Astrocyte (in vitro differentiated cells and primary cell): ENCODE results near the gene FGD5. TPM values are rescaled to one million over a fixed set of nuclear protein-coding genes. Genes with fewer than 3 reads are reported as not detected.

Experiments used
- DNase-seq: peaks from one replicate; pipeline ENCODE4 v3.0.0-alpha.2; 2010; ENCODE audit warnings: low read depth
- FAIRE-seq: peaks from 2 replicates; lab custom pipeline; 2011; peaks lifted over from hg19 to GRCh38; lab: Jason Lieb, UNC
- H2AFZ ChIP-seq: 2 replicates; pipeline ENCODE4 v1.6.0; 2012; ENCODE audit warnings: low read depth, low read length, inconsistent platforms
- H3K27ac ChIP-seq: 2 replicates; pipeline ENCODE4 v1.5.1; 2011; ENCODE audit warnings: low read depth, low read length, inconsistent platforms
- H3K27me3 ChIP-seq: 2 replicates; pipeline ENCODE4 v1.6.0; 2011; ENCODE audit warnings: low read length, inconsistent platforms; ENCODE audit not compliant: insufficient read depth
- H3K36me3 ChIP-seq: 2 replicates; pipeline ENCODE4 v1.5.1; 2011; ENCODE audit warnings: low read length, inconsistent platforms; ENCODE audit not compliant: insufficient read depth
- H3K4me1 ChIP-seq: 2 replicates; pipeline ENCODE4 v1.5.1; 2011; ENCODE audit warnings: low read length, inconsistent platforms; ENCODE audit not compliant: insufficient read depth
- H3K4me2 ChIP-seq: 2 replicates; pipeline ENCODE4 v1.6.0; 2012; ENCODE audit warnings: low read length, inconsistent platforms
- H3K4me3 ChIP-seq: 2 replicates; pipeline ENCODE4 v1.5.1; 2011; ENCODE audit warnings: low read depth, mild to moderate bottlenecking, low read length, inconsistent platforms; ENCODE audit not compliant: insufficient read depth
- H3K79me2 ChIP-seq: 2 replicates; pipeline ENCODE4 v1.6.0; 2012; ENCODE audit warnings: mild to moderate bottlenecking, low read length, inconsistent platforms; ENCODE audit not compliant: insufficient read depth
- H3K9ac ChIP-seq: 2 replicates; pipeline ENCODE4 v1.6.0; 2012; ENCODE audit warnings: mild to moderate bottlenecking, low read length, inconsistent platforms
- H3K9me3 ChIP-seq: 2 replicates; pipeline ENCODE4 v1.5.1; 2012; ENCODE audit warnings: low read depth, mild to moderate bottlenecking, low read length, inconsistent platforms; ENCODE audit not compliant: insufficient read depth
- H4K20me1 ChIP-seq: 2 replicates; pipeline ENCODE4 v1.6.0; 2012; ENCODE audit warnings: low read length, inconsistent platforms; ENCODE audit not compliant: insufficient read depth
- H3K27ac Mint-ChIP-seq: one replicate; pipeline ENCODE4 v1.8.0; 2021; ENCODE audit warnings: mild to moderate bottlenecking, mixed read lengths; ENCODE audit not compliant: unreplicated experiment
- H3K27me3 Mint-ChIP-seq: one replicate; pipeline ENCODE4 v1.8.0; 2021; ENCODE audit warnings: low read depth, mixed read lengths; ENCODE audit not compliant: unreplicated experiment
- H3K36me3 Mint-ChIP-seq: one replicate; pipeline ENCODE4 v1.8.0; 2021; ENCODE audit warnings: low read depth, mixed read lengths; ENCODE audit not compliant: unreplicated experiment
- H3K4me1 Mint-ChIP-seq: one replicate; pipeline ENCODE4 v1.8.0; 2021; ENCODE audit warnings: low read depth, mixed read lengths; ENCODE audit not compliant: unreplicated experiment
- H3K4me3 Mint-ChIP-seq: one replicate; pipeline ENCODE4 v1.8.0; 2021; ENCODE audit warnings: mild to moderate bottlenecking, moderate library complexity, mixed read lengths; ENCODE audit not compliant: unreplicated experiment
- H3K9me3 Mint-ChIP-seq: one replicate; pipeline ENCODE4 v1.8.0; 2021; ENCODE audit warnings: mild to moderate bottlenecking, mixed read lengths; ENCODE audit not compliant: unreplicated experiment
- EZH2 ChIP-seq: IDR thresholded peaks from 2 replicates; pipeline ENCODE4 v1.6.1; 2012; ENCODE audit warnings: mild to moderate bottlenecking, low read length, inconsistent platforms; ENCODE audit not compliant: insufficient read depth
- total RNA-seq: library from RNA; stranded (reverse); gene quantifications from 2 replicates; pipeline ENCODE4 v1.2.1, GENCODE V29; 2021
- TF ChIP-seq, protein P1 (sequence below): IDR thresholded peaks from 2 replicates; pipeline ENCODE4 v1.5.1; 2011; ENCODE audit warnings: low read depth, mild to moderate bottlenecking, inconsistent platforms, low read length, moderate library complexity; ENCODE audit not compliant: insufficient read depth

The FGD5 gene
- total RNA-seq, 1 donor from 2014 or later: 2.0 TPM

DNA sequence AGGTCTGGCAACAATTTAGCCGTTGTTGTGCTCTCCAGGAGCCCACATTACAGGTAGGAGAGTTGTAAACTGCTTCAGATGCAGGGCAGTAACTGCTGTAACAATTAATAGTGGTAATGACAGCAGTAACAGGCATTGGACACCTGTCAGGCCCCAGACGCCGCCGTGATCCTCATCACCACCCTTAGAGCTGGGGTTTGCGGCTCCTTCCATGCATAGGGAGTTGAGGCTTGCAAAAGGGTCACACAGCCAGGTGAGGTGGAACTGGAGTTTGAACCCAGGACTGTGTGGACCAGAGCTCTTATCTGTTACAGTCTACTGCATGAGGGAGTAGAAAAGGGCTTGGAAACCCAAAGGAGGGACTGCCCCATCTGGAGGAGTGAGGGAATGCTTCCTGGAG, 101.8 kb downstream of the FGD5 start:
- no peak for FAIRE-seq
- H3K9me3 Mint-ChIP-seq: peaks cover 5% of the 10 kb centered on the region
- TF ChIP-seq, protein P1, sequence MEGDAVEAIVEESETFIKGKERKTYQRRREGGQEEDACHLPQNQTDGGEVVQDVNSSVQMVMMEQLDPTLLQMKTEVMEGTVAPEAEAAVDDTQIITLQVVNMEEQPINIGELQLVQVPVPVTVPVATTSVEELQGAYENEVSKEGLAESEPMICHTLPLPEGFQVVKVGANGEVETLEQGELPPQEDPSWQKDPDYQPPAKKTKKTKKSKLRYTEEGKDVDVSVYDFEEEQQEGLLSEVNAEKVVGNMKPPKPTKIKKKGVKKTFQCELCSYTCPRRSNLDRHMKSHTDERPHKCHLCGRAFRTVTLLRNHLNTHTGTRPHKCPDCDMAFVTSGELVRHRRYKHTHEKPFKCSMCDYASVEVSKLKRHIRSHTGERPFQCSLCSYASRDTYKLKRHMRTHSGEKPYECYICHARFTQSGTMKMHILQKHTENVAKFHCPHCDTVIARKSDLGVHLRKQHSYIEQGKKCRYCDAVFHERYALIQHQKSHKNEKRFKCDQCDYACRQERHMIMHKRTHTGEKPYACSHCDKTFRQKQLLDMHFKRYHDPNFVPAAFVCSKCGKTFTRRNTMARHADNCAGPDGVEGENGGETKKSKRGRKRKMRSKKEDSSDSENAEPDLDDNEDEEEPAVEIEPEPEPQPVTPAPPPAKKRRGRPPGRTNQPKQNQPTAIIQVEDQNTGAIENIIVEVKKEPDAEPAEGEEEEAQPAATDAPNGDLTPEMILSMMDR: no peak
- no peak for TF ChIP-seq EZH2

DNA sequence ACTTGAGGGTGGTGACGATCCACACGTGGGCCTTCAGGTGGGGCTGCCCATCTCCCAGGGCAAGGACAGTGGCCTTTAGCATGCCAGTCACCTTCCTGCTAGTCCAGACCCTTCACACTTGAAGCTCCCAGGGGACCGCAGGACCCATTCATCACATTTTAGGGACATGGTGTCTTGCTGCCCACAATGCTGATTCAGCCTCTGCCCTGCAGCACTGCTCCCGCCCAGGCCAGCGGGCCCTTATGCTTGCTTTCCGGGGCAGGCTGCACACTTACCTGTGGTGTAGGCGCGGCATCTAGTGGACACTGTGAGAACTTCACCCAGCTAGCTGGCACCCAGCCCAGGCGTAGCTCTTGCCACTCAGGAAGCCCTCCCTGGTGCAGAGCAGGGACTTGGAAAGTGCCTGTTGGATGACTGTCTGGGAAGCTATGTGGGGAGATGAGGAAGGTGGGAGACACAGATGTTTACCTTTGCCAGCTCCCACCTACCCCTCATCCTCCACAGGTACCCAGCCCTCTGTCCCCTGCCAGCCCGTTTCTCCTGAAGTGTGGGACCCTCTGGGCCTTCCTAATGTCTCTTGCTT, 102.4 kb downstream of the FGD5 start:
- Histone ChIP-seq H3K27me3 (peaks cover 7% of the 10 kb centered on the region), H3K36me3 (no peaks in the 10 kb centered on the region), H3K9ac (peak overlapping the region; percentile 1), H3K79me2 (no peaks in the 10 kb centered on the region), H4K20me1 (peaks cover 3% of the 10 kb centered on the region), H3K4me3 (no peak overlapping the region), H3K27ac (no peak overlapping the region), H3K9me3 (no peaks in the 10 kb centered on the region), H2AFZ (no peak overlapping the region), H3K4me2 (no peak overlapping the region), H3K4me1 (peaks cover 15% of the 10 kb centered on the region)
- FAIRE-seq: no peak
- Mint-ChIP-seq H3K36me3 (no peaks in the 10 kb centered on the region), H3K27me3 (peaks cover 25% of the 10 kb centered on the region), H3K4me1 (peaks cover 14% of the 10 kb centered on the region), H3K4me3 (no peak overlapping the region), H3K9me3 (peaks cover 5% of the 10 kb centered on the region), H3K27ac (no peak overlapping the region)
- TF ChIP-seq EZH2: no peak
- TF ChIP-seq, protein P1: peak; percentile 86
- DNase-seq: peak; percentile 59

More for the DNA sequence above, 101.8 kb downstream of the FGD5 start:
- no peak for DNase-seq
- peaks cover 7% of the 10 kb centered on the region for H3K27me3 ChIP-seq
- H4K20me1 ChIP-seq: peaks cover 3% of the 10 kb centered on the region
- H2AFZ ChIP-seq: no peak overlapping the region
- peaks cover 15% of the 10 kb centered on the region for H3K4me1 ChIP-seq
- no peak overlapping the region for H3K9ac ChIP-seq
- H3K9me3 ChIP-seq: no peaks in the 10 kb centered on the region
- H3K4me3 Mint-ChIP-seq: no peak overlapping the region
- H3K27ac Mint-ChIP-seq: no peak overlapping the region
- H3K4me1 Mint-ChIP-seq: peaks cover 11% of the 10 kb centered on the region
- no peak overlapping the region for H3K27ac ChIP-seq
- no peak overlapping the region for H3K4me2 ChIP-seq
- H3K27me3 Mint-ChIP-seq: peaks cover 27% of the 10 kb centered on the region
- H3K4me3 ChIP-seq: no peak overlapping the region
- no peaks in the 10 kb centered on the region for H3K36me3 Mint-ChIP-seq
- H3K36me3 ChIP-seq: no peaks in the 10 kb centered on the region
- no peaks in the 10 kb centered on the region for H3K79me2 ChIP-seq
